Heart right ventricle (tissue), 16 donors: Measurements from ENCODE around the gene CASP9. TPM values are rescaled to one million over a fixed set of nuclear protein-coding genes. Genes with fewer than 3 reads are reported as not detected.
"Not testable (repeated sequence)": the region's sequence is repeated elsewhere in the genome, so short reads cannot be mapped to it uniquely, and the experiment has no call there.

Experiments
- ATAC-seq, 8 donors: fragments of 200-7000 bp; cut with Tn5 transposase; one replicate each; pipeline ENCODE4 v1.9.1; 2020; ENCODE audit warnings: mild to moderate bottlenecking in 8 of 8, moderate library complexity in 8 of 8, moderate number of reproducible peaks in 1 of 8
- DNase-seq, 2 donors: peaks; one replicate each; pipeline ENCODE4 v3.0.0-alpha.2; 2020
- H3K27ac ChIP-seq, 10 donors: fragments of 200-600 bp; sonication (generic) in 2 of 10; one replicate each; pipeline versions ENCODE4 v1.5.0 to v1.8.0; 2020 to 2022; ENCODE audit warnings: mild to moderate bottlenecking in 3 of 10
- H3K27me3 ChIP-seq, 7 donors: fragments of 200-600 bp; one replicate each; pipeline ENCODE4 v1.8.0; 2021 to 2022; ENCODE audit warnings: mild to moderate bottlenecking in 2 of 7
- H3K36me3 ChIP-seq, 9 donors: fragments of 200-600 bp; sonication (generic) in 1 of 9; one replicate each; pipeline versions ENCODE4 v1.5.0 to v1.8.0; 2020 to 2022; ENCODE audit warnings: mild to moderate bottlenecking in 2 of 9
- H3K4me1 ChIP-seq, 9 donors: fragments of 200-600 bp; sonication (generic) in 1 of 9; one replicate each; pipeline versions ENCODE4 v1.5.0 to v1.8.0; 2020 to 2022; ENCODE audit warnings: mild to moderate bottlenecking in 4 of 9
- H3K4me3 ChIP-seq, 10 donors: fragments of 200-600 bp; sonication (generic) in 2 of 10; one replicate each; pipeline versions ENCODE4 v1.5.0 to v1.8.0; 2020 to 2022; ENCODE audit warnings: mild to moderate bottlenecking in 7 of 10, moderate library complexity in 2 of 10
- H3K9me3 ChIP-seq, 11 donors: fragments of 200-600 bp in 10 of 11; sonication (generic) in 2 of 11; one replicate each; pipeline versions ENCODE4 v1.5.0 to v1.8.0; 2013 to 2022; ENCODE audit warnings: mild to moderate bottlenecking in 2 of 11, control low read depth in 1 of 11, moderate library complexity in 1 of 11
- CTCF ChIP-seq, 9 donors: fragments of 200-600 bp; sonication (generic) in 2 of 9; IDR thresholded peaks; one replicate each; pipeline versions ENCODE4 v1.5.0 to v1.8.0; 2021 to 2022; ENCODE audit warnings: antibody characterized with exemption in 9 of 9, mild to moderate bottlenecking in 5 of 9, moderate library complexity in 1 of 9
- WGBS, 2 donors: extraction: QIAGEN DNeasy Blood & Tissue Kit; methylation state at CpG; one replicate each; pipeline ENCODE4 v1.1.7; 2013; ENCODE audit warnings: inconsistent platforms in 1 of 2; 5-methylcytosine and 5-hydroxymethylcytosine counted together
- intact Hi-C, 10 donors: fragments of 100-400 bp; cut with DNase I; formaldehyde crosslinking; loops; one replicate each; pipeline versions ENCODE4 v1.11.1 to v1.14.2; 2022
- polyA plus RNA-seq, 2 donors: library from polyadenylated mRNA; stranded (reverse); fragments of 200-250 nt; gene quantifications; one replicate each; pipeline ENCODE4 v1.2.3, GENCODE V29; 2013
- total RNA-seq, 10 donors: library from RNA; stranded (reverse); fragmentation: NEBNext Ultra II Directional in 3 of 10; extraction: Animal tissue kit (Norgen Biotek cat#: 25700) in 3 of 10; gene quantifications; one replicate each; pipeline versions ENCODE4 v1.2.1 to v1.2.4, GENCODE V29; 2021 to 2023
- donor health status: Arrhythmogenic right ventricular cardiomyopathy.
- donor health status: ischemic (EF 13 %, LVEDD 7.1; RV severe dilation, severe dysfunction).
- donor health status: healthy with polysubstance abuse.
- donor health status: DM: no; HTN: yes; CAD: no.
- donor health status: DM: no; HTN: no; CAD: no.
- donor health status: ischemic (EF 25% LVEDD 6.9; RV normal size, moderate dysfunction).
- donor health status: ischemic (EF 25% LVEDD 5.7; RV mildly dilated, moderate dysfunction).
- donor health status: healthy.
- donor health status: DM: yes; HTN: yes; CAD: no.
- donor health status: Ischemic cardiomyopathy.
- donor health status: ischemic (EF 35%, LVEDD 5.7; RV mildly dilated, moderate dysfunction).
- donor health status: nonischemic (EF 11% LVEDD 7.7; RV severe dilation, severe dysfunction).
- donor health status: DM: yes; HTN: yes; CAD: no.
- donor health status: PGD.
- donor health status: ischemic (EF 29% LVEDD 5.4; RV normal size, mild dysfunction).
- donor health status: nonischemic (EF 23%, LVEDD 6.1; RV moderate dilation, normal function).

Gene CASP9
- total and polyA plus RNA-seq, 12 donors = 8.6 to 22.2 (median 14.3) TPM

GRCh38 chr1:15476927-15477326, 47.1 kb downstream of the CASP9 start:
- WGBS, 2 donors = 96 to 98% methylated on average over 3 of the region's 3 CpGs

GRCh38 chr1:15475752-15476314, 48.2 kb downstream of the CASP9 start, which contains the start of gene CELA2B:
Gene CELA2B (plus strand): TSS chr1:15476104. CDS start chr1:15476126, 22 bp downstream.
- Histone ChIP-seq H3K36me3 (no peaks in the 10 kb centered on the region), H3K9me3 (no peaks in the 10 kb centered on the region), H3K27ac (no peak within 1 kb of the TSS), H3K27me3 (no peaks in the 10 kb centered on the region), H3K4me1 (no peaks in the 10 kb centered on the region), H3K4me3 (no peak within 1 kb of the TSS)
- no peak for TF ChIP-seq CTCF (IDR thresholded peaks at IDR 0.05)
- no peak for ATAC-seq
- intact Hi-C loops = no loop called here
- 63 to 71% methylated on average over 5 of the region's 5 CpGs for WGBS, 2 donors
- no peak for DNase-seq

More at GRCh38 chr1:15476927-15477326, 47.1 kb downstream of the CASP9 start:
- no peak overlapping the region for H3K27ac ChIP-seq
- H3K9me3 ChIP-seq = no peaks in the 10 kb centered on the region
- DNase-seq (no peak), ATAC-seq (no peak)
- H3K4me1 ChIP-seq = peaks cover 0 to under 1% (median 0%) of the 10 kb centered on the region in 9 donors
- H3K27me3 ChIP-seq = no peaks in the 10 kb centered on the region
- H3K4me3 ChIP-seq = no peak overlapping the region
- intact Hi-C loops = no loop called here
- no peak for TF ChIP-seq CTCF (IDR thresholded peaks at IDR 0.05)
- H3K36me3 ChIP-seq = no peaks in the 10 kb centered on the region

GRCh38 chr1:15472587-15472986, 51.4 kb downstream of the CASP9 start:
- no peaks in the 10 kb centered on the region for H3K27me3 ChIP-seq
- WGBS, 2 donors = 84 to 85% methylated on average over 11 of the region's 11 CpGs
- H3K4me3 ChIP-seq = no peak overlapping the region
- DNase-seq (no peak), ATAC-seq (no peak)
- no peaks in the 10 kb centered on the region for H3K4me1 ChIP-seq
- TF ChIP-seq CTCF (IDR thresholded peaks at IDR 0.05) = no peak
- intact Hi-C loops = no loop called here
- H3K27ac ChIP-seq = no peak overlapping the region
- H3K9me3 ChIP-seq = no peaks in the 10 kb centered on the region
- H3K36me3 ChIP-seq = no peaks in the 10 kb centered on the region

- DNase-seq, intact Hi-C loops, H3K4me1 ChIP-seq, H3K4me3 ChIP-seq, ATAC-seq, H3K27ac ChIP-seq, H3K27me3 ChIP-seq, H3K9me3 ChIP-seq, H3K36me3 ChIP-seq: not testable (repeated sequence)
- 81 to 86% methylated on average over 6 of the region's 6 CpGs for WGBS, 2 donors
These were observed 52.3 kb downstream of the CASP9 start for GRCh38 chr1:15471723-15472122.

- H3K4me3 ChIP-seq, H3K4me1 ChIP-seq, H3K36me3 ChIP-seq, H3K9me3 ChIP-seq, H3K27ac ChIP-seq, H3K27me3 ChIP-seq, intact Hi-C loops, ATAC-seq, DNase-seq: not testable (repeated sequence)
- WGBS, 2 donors = 95 to 96% methylated on average over 5 of the region's 5 CpGs
These were observed 52.9 kb downstream of the CASP9 start for GRCh38 chr1:15471067-15471466.

- ATAC-seq = not testable (repeated sequence)
These were observed 54.1 kb downstream of the CASP9 start for GRCh38 chr1:15469821-15470448.

More at GRCh38 chr1:15469821-15470448, 54.1 kb downstream of the CASP9 start:
- 85 to 86% methylated on average over 9 of the region's 9 CpGs for WGBS, 2 donors
- H3K4me3 ChIP-seq, H3K27ac ChIP-seq, DNase-seq, intact Hi-C loops, H3K9me3 ChIP-seq, H3K27me3 ChIP-seq, H3K4me1 ChIP-seq, H3K36me3 ChIP-seq: not testable (repeated sequence)
